ENCODE measurements around the gene TBL1X.

GRCh38 chrX:9465380-9466123, 694 bp downstream of the TBL1X start:
- no peak for TF ChIP-seq CTCF (IDR thresholded peaks at IDR 0.05)
- TF ChIP-seq EZH2 (IDR thresholded peaks at IDR 0.05; ENCODE audit: borderline replicate concordance, insufficient read depth, low read depth, low read length, poor library complexity, severe bottlenecking), result no peak

All from B cell (primary cell).